Mesendoderm (in vitro differentiated cells): Measurements from ENCODE around the gene AP2A2.

ENCODE experiments used
- DNase-seq: peaks from one replicate; pipeline ENCODE4 v3.0.0; 2013
- H2AK5ac ChIP-seq: 2 replicates; pipeline ENCODE4 v1.6.1; 2013; ENCODE audit warnings: low read length, inconsistent platforms
- H2BK120ac ChIP-seq: 2 replicates; pipeline ENCODE4 v1.6.1; 2013; ENCODE audit warnings: low read depth, mild to moderate bottlenecking, low read length, moderate library complexity, mixed read lengths
- H2BK15ac ChIP-seq: replicated peaks from 2 replicates; pipeline ENCODE4 v1.6.1; 2013; ENCODE audit warnings: low read depth, mild to moderate bottlenecking, moderate library complexity
- H2BK5ac ChIP-seq: 2 replicates; pipeline ENCODE4 v1.6.1; 2013; ENCODE audit warnings: low read length, inconsistent platforms
- H3K18ac ChIP-seq: 2 replicates; pipeline ENCODE4 v1.6.1; 2013; ENCODE audit warnings: mild to moderate bottlenecking, low read length, mixed read lengths
- H3K23ac ChIP-seq: one replicate; pipeline ENCODE4 v1.6.1; 2013; ENCODE audit warnings: low read length
- H3K27ac ChIP-seq: 2 replicates; pipeline ENCODE4 v1.5.1; 2013; ENCODE audit warnings: low read depth, mild to moderate bottlenecking, inconsistent platforms, low read length, moderate library complexity
- H3K27me3 ChIP-seq: 2 replicates; pipeline ENCODE4 v1.6.1; 2013; ENCODE audit warnings: low read length, control low read depth, mild to moderate bottlenecking, inconsistent platforms; ENCODE audit not compliant: insufficient read depth, poor library complexity
- H3K36me3 ChIP-seq: 2 replicates; pipeline ENCODE4 v1.6.1; 2013; ENCODE audit warnings: low read length, inconsistent platforms; ENCODE audit not compliant: control insufficient read depth, insufficient read depth
- H3K4ac ChIP-seq: one replicate; pipeline ENCODE4 v1.6.1; 2013; ENCODE audit warnings: low read depth, mild to moderate bottlenecking, low read length, moderate library complexity
- H3K4me1 ChIP-seq: 2 replicates; pipeline ENCODE4 v1.6.1; 2013; ENCODE audit warnings: low read depth, low read length, inconsistent platforms; ENCODE audit not compliant: control insufficient read depth
- H3K4me2 ChIP-seq: 2 replicates; pipeline ENCODE4 v1.6.1; 2013; ENCODE audit warnings: low read length
- H3K4me3 ChIP-seq: 2 replicates; pipeline ENCODE4 v1.5.1; 2013; ENCODE audit warnings: mild to moderate bottlenecking, low read length
- H3K56ac ChIP-seq: one replicate; pipeline ENCODE4 v1.6.1; 2013; ENCODE audit warnings: low read length
- H3K79me1 ChIP-seq: 2 replicates; pipeline ENCODE4 v1.6.1; 2013; ENCODE audit warnings: low read length, inconsistent platforms
- H3K79me2 ChIP-seq: 2 replicates; pipeline ENCODE4 v1.6.1; 2013; ENCODE audit warnings: mild to moderate bottlenecking, low read length; ENCODE audit not compliant: control insufficient read depth, insufficient read depth
- H3K9ac ChIP-seq: 2 replicates; pipeline ENCODE4 v1.6.1; 2013; ENCODE audit warnings: low read length, inconsistent platforms
- H4K5ac ChIP-seq: one replicate; pipeline ENCODE4 v1.6.1; 2013; ENCODE audit warnings: low read length
- H4K8ac ChIP-seq: one replicate; pipeline ENCODE4 v1.6.1; 2013; ENCODE audit warnings: low read depth, mild to moderate bottlenecking, control low read depth, low read length, moderate library complexity
- WGBS: extraction: QIAGEN DNeasy Blood & Tissue Kit; methylation state at CpG from one replicate; pipeline ENCODE4 v1.1.7; 2013; ENCODE audit warnings: low lambda C conversion rate, missing lambda C conversion rate; ENCODE audit not compliant: insufficient coverage; ENCODE audit errors: extremely low coverage; 5-methylcytosine and 5-hydroxymethylcytosine counted together

The AP2A2 gene

DNA sequence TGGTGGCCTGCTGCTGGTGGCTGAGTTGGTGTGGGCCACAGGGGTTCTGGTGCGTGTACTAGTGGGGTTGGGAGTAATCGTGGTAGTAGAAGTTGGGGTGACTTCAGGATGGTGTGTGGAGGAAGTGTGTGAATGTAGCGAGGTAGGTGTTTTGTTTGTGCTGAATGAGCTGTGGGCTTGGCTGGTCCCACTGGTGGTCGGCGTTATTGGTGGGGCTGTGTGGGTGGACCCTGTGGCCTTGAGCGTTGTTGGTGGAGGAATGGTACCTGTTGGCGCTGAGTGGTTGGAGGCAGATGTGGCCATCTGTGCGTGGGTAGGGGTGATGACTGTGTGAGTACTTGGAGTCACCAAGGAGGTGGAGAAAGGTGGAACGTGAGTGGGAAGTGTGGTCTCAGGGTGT is 92.4 kb downstream of the AP2A2 start:
- H3K79me1 ChIP-seq = peaks cover 11% of the 10 kb centered on the region
- no peaks in the 10 kb centered on the region for H3K36me3 ChIP-seq
- no peak overlapping the region for H3K4me3 ChIP-seq
- no peak overlapping the region for H2BK120ac ChIP-seq
- H3K4me2 ChIP-seq = no peak overlapping the region
- no peak overlapping the region for H3K4ac ChIP-seq
- DNase-seq = no peak
- no peak overlapping the region for H3K18ac ChIP-seq
- H4K5ac ChIP-seq = no peak overlapping the region
- H3K23ac ChIP-seq = no peak overlapping the region
- H3K9ac ChIP-seq = no peak overlapping the region
- no peak overlapping the region for H2BK5ac ChIP-seq
- H4K8ac ChIP-seq = no peak overlapping the region
- no peak overlapping the region for H2BK15ac ChIP-seq
- no peaks in the 10 kb centered on the region for H3K79me2 ChIP-seq
- H3K4me1 ChIP-seq = no peaks in the 10 kb centered on the region
- H3K27me3 ChIP-seq = no peaks in the 10 kb centered on the region
- H3K56ac ChIP-seq = no peak overlapping the region
- H3K27ac ChIP-seq = no peak overlapping the region
- no peak overlapping the region for H2AK5ac ChIP-seq
- no CpG with 5 or more reads among the region's 9 CpGs for whole genome bisulfite sequencing

DNA sequence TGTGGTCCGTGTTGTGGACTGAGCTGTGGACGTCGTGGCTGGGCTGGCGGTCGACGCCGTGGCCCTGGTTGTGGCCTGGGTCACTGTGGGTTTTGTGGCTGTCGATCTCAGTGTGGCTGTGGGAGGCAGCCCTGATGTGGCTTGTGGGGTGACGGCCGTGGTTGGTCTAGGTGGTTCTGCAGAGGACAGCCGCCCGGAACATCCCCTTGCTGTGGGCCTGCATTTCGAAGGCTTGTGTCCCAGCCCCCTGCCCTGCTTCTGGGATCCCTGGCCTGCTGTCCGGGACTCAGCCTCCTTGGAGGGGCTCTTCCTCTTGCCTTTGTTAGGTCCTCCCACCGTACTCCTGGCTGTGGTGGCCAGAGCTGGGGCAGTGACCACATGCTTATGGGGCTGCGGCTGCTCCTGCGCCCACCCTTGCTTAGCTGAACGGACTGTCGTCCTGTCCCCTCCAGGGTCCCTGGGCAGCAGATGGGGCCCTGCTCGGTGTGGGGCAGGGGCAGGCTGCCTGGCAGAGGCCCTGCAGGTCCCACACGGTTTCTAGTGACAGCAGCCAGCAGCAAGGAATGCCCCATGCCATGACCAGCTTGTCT is 93.7 kb downstream of the AP2A2 start:
- no peak overlapping the region for H4K8ac ChIP-seq
- WGBS = no CpG with 5 or more reads among the region's 21 CpGs

DNA sequence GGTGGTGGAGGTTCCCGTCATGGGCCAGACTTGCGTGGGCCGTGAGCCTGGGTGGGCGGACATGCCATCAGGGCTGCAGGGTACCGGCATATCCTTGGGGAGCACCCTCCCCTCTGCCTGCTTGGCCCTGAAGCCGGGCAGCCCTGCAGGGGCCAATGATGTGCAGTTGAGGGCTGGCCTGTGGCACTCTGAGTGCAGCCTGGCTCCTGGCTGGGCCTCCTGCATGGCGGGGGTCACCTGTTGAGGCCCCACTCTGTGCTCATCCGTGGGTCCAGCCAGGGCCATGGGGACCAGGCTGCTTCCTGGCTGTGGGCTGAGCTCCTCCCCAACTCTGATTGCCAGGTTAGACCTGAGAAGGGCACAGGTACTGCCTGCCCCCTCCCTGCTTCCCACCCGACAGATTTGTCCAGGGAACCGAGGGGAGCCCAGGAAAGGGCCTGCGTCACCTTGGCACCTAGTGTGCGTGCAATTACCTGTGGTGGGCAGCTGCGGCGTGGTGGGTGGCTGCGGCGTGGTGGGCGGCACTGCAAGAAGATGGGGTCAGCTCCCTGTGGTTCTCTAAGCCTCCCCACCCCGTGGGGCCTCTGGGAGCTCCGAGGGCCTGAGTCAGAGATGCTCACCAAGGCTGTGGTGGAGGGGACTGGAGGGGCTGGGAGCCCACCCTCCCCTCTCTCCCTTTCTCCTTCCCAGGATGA is 94.7 kb downstream of the AP2A2 start:
- no peak overlapping the region for H3K4me2 ChIP-seq
- H3K79me2 ChIP-seq = no peaks in the 10 kb centered on the region
- H3K23ac ChIP-seq = no peak overlapping the region
- H4K5ac ChIP-seq = no peak overlapping the region
- H3K9ac ChIP-seq = no peak overlapping the region
- H3K79me1 ChIP-seq = peaks cover 11% of the 10 kb centered on the region
- no peak overlapping the region for H2AK5ac ChIP-seq
- no peak for DNase-seq
- H3K4me1 ChIP-seq = no peaks in the 10 kb centered on the region
- WGBS = no CpG with 5 or more reads among the region's 19 CpGs
- H3K36me3 ChIP-seq = no peaks in the 10 kb centered on the region
- no peak overlapping the region for H3K27ac ChIP-seq
- no peak overlapping the region for H3K4me3 ChIP-seq
- H2BK120ac ChIP-seq = no peak overlapping the region
- H3K4ac ChIP-seq = no peak overlapping the region
- no peaks in the 10 kb centered on the region for H3K27me3 ChIP-seq
- H4K8ac ChIP-seq = no peak overlapping the region
- H2BK5ac ChIP-seq = no peak overlapping the region
- H3K56ac ChIP-seq = no peak overlapping the region
- no peak overlapping the region for H2BK15ac ChIP-seq
- no peak overlapping the region for H3K18ac ChIP-seq

More for the DNA sequence above, 93.7 kb downstream of the AP2A2 start:
- Histone ChIP-seq H3K4me3 (no peak overlapping the region), H2BK120ac (no peak overlapping the region), H3K27me3 (no peaks in the 10 kb centered on the region), H2BK15ac (no peak overlapping the region), H3K23ac (no peak overlapping the region), H2BK5ac (no peak overlapping the region), H3K56ac (no peak overlapping the region), H2AK5ac (no peak overlapping the region), H4K5ac (no peak overlapping the region), H3K36me3 (no peaks in the 10 kb centered on the region), H3K79me2 (no peaks in the 10 kb centered on the region), H3K4me1 (no peaks in the 10 kb centered on the region), H3K79me1 (peaks cover 11% of the 10 kb centered on the region), H3K27ac (no peak overlapping the region), H3K9ac (no peak overlapping the region), H3K18ac (no peak overlapping the region), H3K4ac (no peak overlapping the region), H3K4me2 (no peak overlapping the region)
- DNase-seq = no peak

DNA sequence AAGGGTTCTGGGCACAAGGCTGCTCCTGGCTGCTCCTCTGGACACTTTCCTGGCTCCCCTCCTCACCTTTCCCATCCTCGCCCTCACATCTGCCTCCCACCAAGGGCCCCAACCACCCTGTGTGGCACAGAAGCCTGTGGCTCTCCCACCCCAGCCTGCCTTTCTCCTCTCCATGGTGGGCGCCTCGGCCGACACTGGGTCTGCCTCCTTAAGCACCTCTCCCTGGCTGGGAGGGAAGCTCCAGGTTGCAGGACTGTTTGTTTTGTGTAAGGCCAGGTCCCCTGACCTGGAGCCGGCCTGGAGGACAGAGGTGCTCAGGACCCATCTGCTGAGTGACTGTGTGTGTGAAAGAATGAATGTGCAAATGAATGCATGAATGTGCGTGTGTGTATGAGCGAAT is 96.7 kb downstream of the AP2A2 start:
- Histone ChIP-seq H3K4me1 (no peaks in the 10 kb centered on the region), H3K27ac (no peak overlapping the region), H3K36me3 (no peaks in the 10 kb centered on the region), H2AK5ac (no peak overlapping the region), H2BK15ac (no peak overlapping the region), H2BK5ac (no peak overlapping the region), H4K8ac (no peak overlapping the region), H3K79me2 (no peaks in the 10 kb centered on the region), H3K79me1 (peaks cover 3% of the 10 kb centered on the region), H3K18ac (no peak overlapping the region), H3K27me3 (no peaks in the 10 kb centered on the region), H3K4me3 (no peak overlapping the region), H3K23ac (no peak overlapping the region), H4K5ac (no peak overlapping the region), H3K56ac (no peak overlapping the region), H3K4ac (no peak overlapping the region), H3K4me2 (no peak overlapping the region), H3K9ac (no peak overlapping the region), H2BK120ac (no peak overlapping the region)
- DNase-seq = no peak
- no CpG with 5 or more reads among the region's 7 CpGs for WGBS

DNA sequence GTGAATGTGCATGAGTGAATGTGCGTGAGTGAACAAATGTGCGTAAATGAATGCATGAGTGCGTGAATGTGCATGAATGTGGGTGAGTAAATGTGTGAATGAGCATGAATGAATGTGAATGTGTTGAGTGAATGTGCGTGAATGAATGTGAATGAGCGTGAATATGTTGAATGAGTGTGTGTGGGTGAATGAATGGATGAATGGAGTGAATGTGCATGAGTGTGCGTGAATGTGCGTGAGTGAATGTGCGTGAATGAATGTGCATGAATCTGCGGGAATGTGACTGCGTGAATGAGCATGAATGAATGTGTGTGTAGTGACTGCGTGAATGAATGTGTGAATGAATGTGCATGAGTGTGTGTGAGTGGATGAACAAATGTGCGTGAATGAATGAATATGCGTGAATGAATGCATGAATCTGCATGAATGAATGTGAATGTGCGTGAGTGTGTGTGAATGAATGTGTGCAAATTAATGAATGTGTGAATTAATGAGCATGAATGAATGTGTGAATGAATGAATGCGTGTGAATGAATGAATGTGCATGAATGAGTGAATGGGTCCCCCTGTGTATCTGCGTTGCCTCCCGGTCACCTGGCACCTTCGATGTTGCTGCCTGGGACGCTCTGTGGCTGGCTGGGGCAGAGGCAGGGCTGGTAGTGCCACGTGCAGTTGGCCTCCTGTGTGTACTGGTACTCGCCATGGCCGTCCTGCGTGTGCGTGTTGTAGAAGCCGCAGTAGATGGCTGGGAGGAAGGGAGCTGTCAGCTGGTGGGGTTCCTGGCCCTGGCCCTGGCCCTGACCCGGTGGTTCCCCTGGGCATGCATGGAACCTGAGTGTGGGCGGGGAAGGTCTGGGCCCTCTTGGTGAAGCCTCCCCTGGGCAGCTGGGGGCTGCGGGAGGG is 97.5 kb downstream of the AP2A2 start:
- WGBS = 100% methylated on average over 12 of the region's 28 CpGs
- H3K4me2 ChIP-seq = no peak overlapping the region

More for the DNA sequence above, 97.5 kb downstream of the AP2A2 start:
- Histone ChIP-seq H3K79me2 (no peaks in the 10 kb centered on the region), H3K27me3 (no peaks in the 10 kb centered on the region), H4K8ac (no peak overlapping the region), H3K4ac (no peak overlapping the region), H3K36me3 (no peaks in the 10 kb centered on the region), H3K23ac (no peak overlapping the region), H3K79me1 (no peaks in the 10 kb centered on the region), H2BK5ac (no peak overlapping the region), H2BK15ac (no peak overlapping the region), H2AK5ac (no peak overlapping the region), H3K4me1 (no peaks in the 10 kb centered on the region), H4K5ac (no peak overlapping the region), H3K18ac (no peak overlapping the region), H2BK120ac (no peak overlapping the region), H3K9ac (no peak overlapping the region), H3K56ac (no peak overlapping the region), H3K27ac (no peak overlapping the region), H3K4me3 (no peak overlapping the region)
- DNase-seq = no peak
